PC-3 (cell line): ENCODE data around the gene TDP2. TPM values are rescaled to one million over a fixed set of nuclear protein-coding genes. Genes with fewer than 3 reads are reported as not detected.

ENCODE experiments used
- ATAC-seq: fragments of 200-7000 bp; cut with Tn5 transposase; 2 replicates; pipeline ENCODE4 v1.9.1; 2020; ENCODE audit warnings: mild to moderate bottlenecking, moderate library complexity
- BruUV-seq: library from RNA; stranded (reverse); fragments of 400-500 nt; replicated peaks from 2 replicates; lab custom pipeline; 2021; lab: Mats Ljungman, UMichigan
- CTCF ChIA-PET: fragments of 300-600 bp; sonication (Branson Sonifier 250); formaldehyde crosslinking; loops from one replicate; lab custom pipeline; 2022; ENCODE audit warnings: antibody characterized with exemption; lab: Charles Lee
- POLR2A ChIA-PET: fragments of 300-600 bp; sonication (Branson Sonifier 250); formaldehyde crosslinking; loops from one replicate; lab custom pipeline; 2022; ENCODE audit warnings: antibody characterized with exemption; ENCODE audit not compliant: unreplicated experiment; lab: Charles Lee
- DNase-seq: peaks from one replicate; pipeline ENCODE4 v3.0.0-alpha.2; 2015
- H2AFZ ChIP-seq: fragments of 300-600 bp; sonication (generic); 2 replicates; pipeline ENCODE4 v1.6.0; 2016; ENCODE audit warnings: antibody characterized with exemption, low read length
- H3F3A ChIP-seq: fragments of 300-600 bp; sonication (generic); one replicate; pipeline ENCODE4 v1.6.0; 2017; ENCODE audit warnings: antibody characterized with exemption, low read length, control low read depth, mild to moderate bottlenecking; ENCODE audit not compliant: unreplicated experiment
- H3K27ac ChIP-seq: fragments of 300-600 bp; sonication (generic); 2 replicates; pipeline ENCODE4 v1.5.1; 2016; ENCODE audit warnings: mild to moderate bottlenecking, low read length
- H3K27me3 ChIP-seq: fragments of 300-600 bp; sonication (generic); 2 replicates; pipeline ENCODE4 v1.6.1; 2016; ENCODE audit warnings: low read length, mixed read lengths
- H3K36me3 ChIP-seq: fragments of 300-600 bp; sonication (generic); 2 replicates; pipeline ENCODE4 v1.6.1; 2016; ENCODE audit warnings: low read depth, mixed run types, low read length, mixed read lengths
- H3K4me1 ChIP-seq: fragments of 300-600 bp; sonication (generic); 2 replicates; pipeline ENCODE4 v1.5.1; 2016; ENCODE audit warnings: low read length; ENCODE audit not compliant: insufficient read depth
- H3K4me2 ChIP-seq: fragments of 300-600 bp; sonication (generic); 2 replicates; pipeline ENCODE4 v1.6.0; 2016; ENCODE audit warnings: low read length
- H3K4me3 ChIP-seq: fragments of 300-600 bp; sonication (generic); 2 replicates; pipeline ENCODE4 v1.5.1; 2016; ENCODE audit warnings: mild to moderate bottlenecking, low read length, mixed read lengths
- H3K79me2 ChIP-seq: fragments of 300-600 bp; sonication (generic); 2 replicates; pipeline ENCODE4 v1.6.1; 2017; ENCODE audit warnings: low read length, mixed read lengths
- H3K9ac ChIP-seq: fragments of 300-600 bp; sonication (generic); 2 replicates; pipeline ENCODE4 v1.6.0; 2016; ENCODE audit warnings: mild to moderate bottlenecking, low read length
- H3K9me2 ChIP-seq: fragments of 300-600 bp; sonication (generic); replicated peaks from 2 replicates; pipeline ENCODE4 v1.6.1; 2016; ENCODE audit warnings: mixed run types, low read length, mixed read lengths
- H3K9me3 ChIP-seq: fragments of 300-600 bp; sonication (generic); 2 replicates; pipeline ENCODE4 v1.6.1; 2016; ENCODE audit warnings: low read length, mixed read lengths
- H4K20me1 ChIP-seq: fragments of 300-600 bp; sonication (generic); 2 replicates; pipeline ENCODE4 v1.6.1; 2016; ENCODE audit warnings: low read length, mixed read lengths
- CTCF ChIP-seq: fragments of 300-600 bp; sonication (generic); conservative IDR thresholded peaks from 2 replicates; pipeline ENCODE4 v1.5.1; 2017; ENCODE audit warnings: antibody characterized with exemption, low read depth, mild to moderate bottlenecking, low read length
- EZH2 ChIP-seq: fragments of 300-600 bp; sonication (generic); IDR thresholded peaks from one replicate; pipeline ENCODE4 v1.6.1; 2017; ENCODE audit warnings: antibody characterized with exemption, mild to moderate bottlenecking, low read length; ENCODE audit not compliant: unreplicated experiment
- EZH2phosphoT487 ChIP-seq: fragments of 300-600 bp; sonication (generic); IDR thresholded peaks from 2 replicates; pipeline ENCODE4 v1.6.1; 2018; ENCODE audit warnings: mild to moderate bottlenecking, antibody characterized with exemption, low read length, borderline replicate concordance
- intact Hi-C: fragments of 100-400 bp; cut with micrococcal nuclease; formaldehyde crosslinking; loops from 2 replicates; pipeline ENCODE4 v1.9.0; 2023
- total RNA-seq: library from RNA; depleted of rRNA; stranded (reverse); fragments of >200 nt; gene quantifications from 2 replicates; pipeline ENCODE4 v1.2.3, GENCODE V29; 2014

The TDP2 gene
- total RNA-seq, 1 experiment from 2014 or later, result 20.6 TPM

- Histone ChIP-seq H3K9ac (no peak overlapping the region), H3K9me3 (no peaks in the 10 kb centered on the region), H4K20me1 (no peaks in the 10 kb centered on the region), H3K79me2 (no peaks in the 10 kb centered on the region), H3K4me2 (no peak overlapping the region), H3K27ac (no peak overlapping the region), H3K4me1 (no peaks in the 10 kb centered on the region), H2AFZ (no peak overlapping the region), H3K36me3 (no peaks in the 10 kb centered on the region), H3F3A (no peaks in the 10 kb centered on the region), H3K9me2 (no peaks in the 10 kb centered on the region), H3K27me3 (no peaks in the 10 kb centered on the region), H3K4me3 (no peak overlapping the region)
- TF ChIP-seq EZH2 (no peak), CTCF (no peak), EZH2phosphoT487 (no peak)
- CTCF ChIA-PET, result no interaction called here
- ATAC-seq (no peak), DNase-seq (no peak)
- BruUV-seq, result no TSS peak
- POLR2A ChIA-PET, result no interaction called here
- intact Hi-C loops, result no loop called here
Measured at GRCh38 chr6:24686946-24687345, 20.2 kb upstream of the TDP2 start.

- Histone ChIP-seq H3K4me1 (no peaks in the 10 kb centered on the region), H3K27me3 (no peaks in the 10 kb centered on the region), H2AFZ (no peak overlapping the region), H3F3A (no peaks in the 10 kb centered on the region), H3K9me2 (no peaks in the 10 kb centered on the region), H3K4me3 (no peak overlapping the region), H3K9ac (no peak overlapping the region), H3K9me3 (no peaks in the 10 kb centered on the region), H3K36me3 (no peaks in the 10 kb centered on the region), H3K27ac (no peak overlapping the region), H4K20me1 (no peaks in the 10 kb centered on the region), H3K79me2 (no peaks in the 10 kb centered on the region), H3K4me2 (no peak overlapping the region)
- intact Hi-C loops, result no loop called here
- ChIA-PET POLR2A (no interaction called here), CTCF (no interaction called here)
- no peak for DNase-seq
- TF ChIP-seq EZH2phosphoT487 (no peak), CTCF (no peak), EZH2 (no peak)
- no peak for ATAC-seq
- no TSS peak for BruUV-seq
Measured at GRCh38 chr6:24686408-24686807, 19.7 kb upstream of the TDP2 start.

GRCh38 chr6:24683297-24684296 lies 16.9 kb upstream of the TDP2 start:
- ATAC-seq, result no peak
- POLR2A ChIA-PET, result no interaction called here
- no peak for DNase-seq
- no TSS peak for BruUV-seq
- CTCF ChIA-PET, result no interaction called here
- Histone ChIP-seq H3K9ac (no peak overlapping the region), H3K79me2 (no peaks in the 10 kb centered on the region), H3K4me3 (no peak overlapping the region), H3K27ac (no peak overlapping the region), H4K20me1 (no peaks in the 10 kb centered on the region), H3K9me3 (no peaks in the 10 kb centered on the region), H2AFZ (no peak overlapping the region), H3K27me3 (no peaks in the 10 kb centered on the region), H3K9me2 (no peaks in the 10 kb centered on the region), H3F3A (no peaks in the 10 kb centered on the region), H3K4me2 (no peak overlapping the region), H3K4me1 (no peaks in the 10 kb centered on the region), H3K36me3 (no peaks in the 10 kb centered on the region)
- intact Hi-C loops, result no loop called here
- TF ChIP-seq CTCF, result no peak
- TF ChIP-seq EZH2, result no peak
- no peak for TF ChIP-seq EZH2phosphoT487
